ENCODE results near the gene PCDHGB1. TPM values are rescaled to one million over a fixed set of nuclear protein-coding genes. Genes with fewer than 3 reads are reported as not detected.

The PCDHGB1 gene
- total RNA-seq, 2 experiments from 2014 or later: 3.0 to 4.1 TPM

GRCh38 chr5:141319202-141319601 lies 30.7 kb upstream of the PCDHGB1 start:
- intact Hi-C loops (cut with micrococcal nuclease; ENCODE audit: unreplicated experiment): no loop called here
- POLR2A ChIA-PET: interaction anchor here (1.4 to 3.2 kb wide), 5 partner anchors 11 to 522 kb away, joined by 3 to 29 read pairs (median 3); partner anchors contain the start of gene PCDHGA1

GRCh38 chr5:141319699-141320098 lies 30.2 kb upstream of the PCDHGB1 start:
- peak overlapping the region; percentile 79 for H3K4me2 ChIP-seq (ENCODE audit: low read length)
- peaks cover 34% of the 10 kb centered on the region for H3K4me1 ChIP-seq (ENCODE audit: insufficient read depth, low read length, poor library complexity, severe bottlenecking)
- no peak for DNase-seq (ENCODE audit: low spot score)
- peaks cover 64% of the 10 kb centered on the region for H3K79me2 ChIP-seq (ENCODE audit: insufficient read depth, low read depth, low read length)
- H3K27ac ChIP-seq (ENCODE audit: low read depth, low read length, poor library complexity, severe bottlenecking): peak overlapping the region; percentile 85
- H3K36me3 ChIP-seq (ENCODE audit: insufficient read depth, low read length): peaks cover 57% of the 10 kb centered on the region
- ChIA-PET POLR2A (interaction anchor here (0.6 to 3.2 kb wide), 16 partner anchors 8 to 1037 kb away, joined by 3 to 29 read pairs (median 4); partner anchors contain the start of gene PCDHGA1), CTCF (ENCODE audit: unreplicated experiment) (interaction anchor here (0.6 to 2.0 kb wide), 9 partner anchors 8 to 194 kb away, joined by 3 to 5 read pairs (median 3); partner anchors contain the start of gene PCDHGA1)
- BruUV-seq (replicated peaks): no TSS peak
- no peak overlapping the region for H2AFZ ChIP-seq (ENCODE audit: low read length)
- no peaks in the 10 kb centered on the region for H4K20me1 ChIP-seq (ENCODE audit: insufficient read depth, low read length)
- peaks cover 49% of the 10 kb centered on the region for H3K9me3 ChIP-seq (ENCODE audit: low read length)
- intact Hi-C loops (cut with micrococcal nuclease; ENCODE audit: unreplicated experiment): loop anchor here (10.0 kb wide), 1 partner anchor 785 kb away; the partner anchor contains the start of gene NDFIP1
- H3K9me2 ChIP-seq (ENCODE audit: insufficient read depth, low read length): no peaks in the 10 kb centered on the region
- no peak for TF ChIP-seq CTCF (conservative IDR thresholded peaks at IDR 0.05; ENCODE audit: low read length)
- TF ChIP-seq EZH2phosphoT487 (IDR thresholded peaks at IDR 0.05; ENCODE audit: borderline replicate concordance, low read depth, low read length): no peak
- H3K4me3 ChIP-seq (ENCODE audit: low read depth, low read length, poor library complexity, severe bottlenecking): peak overlapping the region; percentile 96

More at GRCh38 chr5:141319202-141319601, 30.7 kb upstream of the PCDHGB1 start:
- Histone ChIP-seq H3K9me2 (ENCODE audit: insufficient read depth, low read length) (no peaks in the 10 kb centered on the region), H4K20me1 (ENCODE audit: insufficient read depth, low read length) (no peaks in the 10 kb centered on the region), H3K4me2 (ENCODE audit: low read length) (peak overlapping the region; percentile 79), H3K79me2 (ENCODE audit: insufficient read depth, low read depth, low read length) (peaks cover 69% of the 10 kb centered on the region), H2AFZ (ENCODE audit: low read length) (no peak overlapping the region), H3K4me1 (ENCODE audit: insufficient read depth, low read length, poor library complexity, severe bottlenecking) (peaks cover 34% of the 10 kb centered on the region), H3K36me3 (ENCODE audit: insufficient read depth, low read length) (peaks cover 62% of the 10 kb centered on the region), H3K27ac (ENCODE audit: low read depth, low read length, poor library complexity, severe bottlenecking) (no peak overlapping the region), H3K4me3 (ENCODE audit: low read depth, low read length, poor library complexity, severe bottlenecking) (peak overlapping the region; percentile 96), H3K9me3 (ENCODE audit: low read length) (peaks cover 51% of the 10 kb centered on the region)
- DNase-seq (ENCODE audit: low spot score): no peak
- CTCF ChIA-PET (ENCODE audit: unreplicated experiment): interaction anchor here (1.0 to 2.0 kb wide), 3 partner anchors 18 to 71 kb away, joined by 3 to 5 read pairs (median 3); no protein-coding TSS in a partner anchor
- TF ChIP-seq CTCF (conservative IDR thresholded peaks at IDR 0.05; ENCODE audit: low read length): no peak
- TF ChIP-seq EZH2phosphoT487 (IDR thresholded peaks at IDR 0.05; ENCODE audit: borderline replicate concordance, low read depth, low read length): no peak
- BruUV-seq (replicated peaks): no TSS peak

Measured in OCI-LY7 (cell line).